IPS-NIHi7 (cell line): ENCODE results near the gene CLASP1.
"Not testable (repeated sequence)": the region's sequence is repeated elsewhere in the genome, so short reads cannot be mapped to it uniquely, and the experiment has no call there.

Source experiments
- DNase-seq: peaks from one replicate; pipeline ENCODE4 v3.0.0; 2012; ENCODE audit warnings: mixed read lengths; ENCODE audit errors: extremely low spot score

Gene CLASP1

DNA sequence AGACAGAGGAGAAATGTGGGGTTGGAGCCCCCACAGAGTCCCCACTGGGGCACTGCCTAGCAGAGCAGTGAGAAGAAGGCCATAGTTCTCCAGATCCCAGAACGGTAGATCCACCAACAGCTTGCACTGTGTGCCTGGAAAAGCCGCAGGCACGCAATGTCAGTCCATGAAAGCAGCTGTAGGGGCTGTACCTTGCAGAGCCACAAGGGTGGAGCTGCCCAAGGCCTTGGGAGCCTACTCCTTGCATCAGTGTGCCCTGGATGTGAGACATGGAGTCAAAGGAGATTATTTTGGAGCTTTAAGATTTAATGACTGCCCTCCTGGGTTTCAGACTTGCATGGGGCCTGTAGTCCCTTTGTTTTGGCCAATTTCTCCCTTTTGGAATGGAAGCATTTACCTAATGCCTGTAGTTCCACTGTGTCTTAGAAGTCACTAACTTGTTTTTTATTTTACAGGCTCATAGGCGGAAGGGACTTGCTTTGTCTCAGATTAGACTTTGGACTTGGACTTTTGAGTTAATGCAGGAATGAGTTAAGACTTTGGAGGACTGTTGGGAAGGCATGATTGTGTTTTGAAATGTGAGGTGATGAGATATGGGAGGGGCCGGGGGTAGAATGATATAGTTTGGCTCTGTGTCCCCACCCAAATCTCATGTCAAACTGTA, 274.7 kb downstream of the CLASP1 start:
- DNase-seq, result not testable (repeated sequence)

DNA sequence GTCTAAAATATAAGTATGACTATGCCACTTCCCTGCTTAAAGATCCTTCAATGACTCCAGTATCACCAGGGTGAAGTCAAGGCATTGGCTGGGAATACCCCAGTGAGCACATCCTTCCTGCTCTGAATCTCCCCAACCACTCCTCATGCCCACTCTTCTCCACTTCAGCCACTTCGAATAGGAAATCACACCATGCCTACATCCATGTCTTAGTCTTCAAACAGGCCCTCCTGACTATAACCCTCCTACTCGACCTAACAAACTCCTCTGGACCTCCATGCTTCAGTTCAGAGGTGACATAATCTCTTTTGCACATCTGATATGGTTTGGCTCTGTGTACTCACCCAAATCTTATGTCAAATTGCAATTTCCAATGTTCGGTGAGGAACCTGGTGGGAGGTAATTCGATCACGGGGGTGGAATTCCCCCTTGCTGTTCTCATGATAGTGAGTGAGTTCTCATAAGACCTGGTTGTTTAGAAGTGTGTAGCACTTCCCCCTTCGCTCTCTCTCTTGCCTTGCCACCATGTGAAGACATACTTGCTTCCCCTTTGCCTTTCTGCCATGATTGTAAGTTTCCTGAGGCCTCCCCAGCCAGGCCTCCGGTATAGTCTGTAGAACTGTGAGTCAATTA, 276.4 kb downstream of the CLASP1 start:
- DNase-seq, result no peak

DNA sequence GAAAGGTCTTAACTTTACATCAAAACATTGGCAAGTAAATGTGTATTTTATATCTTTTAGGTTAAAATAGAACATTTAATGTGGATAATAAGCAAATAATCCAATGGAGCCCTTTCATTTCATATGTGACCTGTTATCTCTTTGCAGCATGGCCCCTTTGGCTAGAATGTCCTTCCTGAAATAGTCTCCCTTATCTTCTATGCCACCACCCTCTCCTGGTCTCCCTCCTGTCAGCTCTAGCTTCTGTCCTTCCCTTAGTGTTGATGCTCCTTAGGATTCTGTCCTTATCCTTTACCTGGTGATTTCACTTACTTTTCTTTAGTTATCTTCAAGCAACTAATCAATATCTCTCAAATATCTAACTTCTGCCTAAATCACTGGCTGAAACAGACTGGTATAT, 277.2 kb downstream of the CLASP1 start:
- no peak for DNase-seq

DNA sequence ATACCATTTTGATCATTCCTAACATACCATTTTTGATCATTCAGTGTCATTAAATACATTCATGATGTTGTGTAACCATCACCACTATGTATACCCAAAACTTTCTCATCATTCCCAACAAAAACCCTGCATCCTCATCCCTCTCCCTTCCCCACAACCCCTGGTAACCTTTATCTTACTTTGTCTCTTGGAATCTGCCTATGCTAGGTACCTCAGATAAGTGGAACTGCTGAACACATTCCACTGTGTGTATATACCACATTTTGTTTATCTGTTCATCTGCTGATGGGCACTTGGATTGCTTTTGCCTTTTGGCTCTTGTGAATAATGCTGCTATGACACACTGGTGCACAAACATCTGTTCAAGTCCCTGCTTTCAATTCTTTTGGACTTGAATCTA, 280.4 kb downstream of the CLASP1 start:
- no peak for DNase-seq

DNA sequence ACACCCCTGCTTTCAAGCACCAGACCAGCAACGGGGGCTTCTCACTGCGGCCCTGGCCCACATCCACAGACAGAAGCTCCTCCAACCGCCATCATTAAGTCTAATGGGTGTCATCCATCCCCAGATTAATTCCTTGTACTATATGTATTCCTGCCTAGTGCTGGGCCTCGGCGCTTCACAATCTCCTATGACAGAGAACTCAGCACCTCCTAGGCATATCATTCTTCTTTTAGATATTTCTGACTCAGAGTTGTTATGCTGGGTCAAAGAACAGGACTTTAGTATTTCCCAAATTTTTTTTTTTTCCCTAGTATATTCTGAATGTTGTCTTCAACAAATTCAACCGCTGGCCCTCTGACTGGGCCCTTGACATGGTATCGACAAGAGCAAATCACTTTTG, 281.1 kb downstream of the CLASP1 start:
- DNase-seq, result no peak

DNA sequence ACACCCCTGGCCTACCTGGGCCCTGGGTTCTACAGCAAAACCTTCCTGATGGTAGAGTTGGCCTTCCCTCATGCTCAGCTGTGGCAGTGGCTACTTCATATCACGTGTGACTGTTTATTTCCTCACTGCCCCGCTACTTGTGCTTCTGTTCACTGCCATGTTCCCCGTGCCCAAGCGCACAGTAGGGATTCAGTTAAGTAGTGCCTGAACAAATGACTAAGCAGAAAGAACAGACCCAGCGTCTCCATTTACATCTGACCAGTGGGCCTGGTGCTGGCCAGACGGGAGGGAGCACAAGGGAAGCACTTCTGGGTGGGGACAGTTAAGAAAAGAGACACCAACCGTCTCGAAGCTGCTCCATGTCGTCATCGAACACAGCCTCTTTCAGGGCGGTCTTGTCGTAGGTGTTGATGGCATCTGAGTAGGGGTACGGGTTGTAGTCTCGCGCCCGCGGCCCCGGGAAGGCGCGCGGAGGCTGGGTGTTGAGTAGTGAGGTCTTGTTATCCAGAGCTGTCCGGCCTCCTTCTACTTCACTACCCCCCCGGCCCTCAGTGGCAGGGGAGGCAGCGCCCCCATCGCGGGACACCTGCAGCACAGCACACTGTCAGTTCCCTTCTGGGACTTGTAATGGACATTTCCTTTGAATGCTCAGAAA, 281.9 kb downstream of the CLASP1 start:
- no peak for DNase-seq

DNA sequence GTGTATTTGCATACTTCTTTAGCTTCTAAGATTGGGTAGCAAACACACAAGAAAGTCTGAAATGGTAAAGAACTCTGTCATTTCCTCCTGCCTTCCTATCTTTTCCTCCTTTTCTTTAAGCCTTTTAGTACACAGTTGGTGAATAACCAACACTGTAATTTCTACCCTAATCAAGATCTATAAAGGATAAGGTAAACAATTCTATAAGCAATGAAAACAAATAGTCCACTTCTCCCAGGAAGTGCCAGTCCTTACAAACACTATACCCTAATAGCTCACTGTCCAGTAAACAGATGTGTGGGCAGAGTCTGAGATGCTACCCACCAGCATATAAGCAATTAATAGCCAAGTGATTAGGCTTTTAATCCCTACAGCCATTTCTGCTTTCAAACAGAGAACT, 283.2 kb downstream of the CLASP1 start:
- no peak for DNase-seq

DNA sequence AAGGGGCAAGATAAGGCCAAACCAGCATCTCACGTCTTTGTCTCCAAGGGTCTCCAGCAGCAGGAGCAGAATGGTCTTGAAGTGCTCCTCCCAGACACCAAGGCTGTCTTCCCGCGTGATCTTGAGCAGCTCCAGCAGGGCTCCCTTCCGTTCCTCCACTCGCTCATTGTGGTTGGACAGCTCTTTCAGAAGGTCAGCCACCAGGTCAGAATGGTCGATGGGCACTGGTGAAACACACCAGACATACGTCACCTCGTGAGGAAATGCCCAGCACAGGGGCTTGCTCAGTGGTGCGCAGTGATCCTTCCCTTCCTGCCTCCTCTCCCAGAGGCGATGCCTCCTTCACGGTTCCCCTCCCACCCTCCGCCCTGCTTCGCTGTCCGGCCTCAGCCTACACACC, 284.2 kb downstream of the CLASP1 start:
- no peak for DNase-seq

DNA sequence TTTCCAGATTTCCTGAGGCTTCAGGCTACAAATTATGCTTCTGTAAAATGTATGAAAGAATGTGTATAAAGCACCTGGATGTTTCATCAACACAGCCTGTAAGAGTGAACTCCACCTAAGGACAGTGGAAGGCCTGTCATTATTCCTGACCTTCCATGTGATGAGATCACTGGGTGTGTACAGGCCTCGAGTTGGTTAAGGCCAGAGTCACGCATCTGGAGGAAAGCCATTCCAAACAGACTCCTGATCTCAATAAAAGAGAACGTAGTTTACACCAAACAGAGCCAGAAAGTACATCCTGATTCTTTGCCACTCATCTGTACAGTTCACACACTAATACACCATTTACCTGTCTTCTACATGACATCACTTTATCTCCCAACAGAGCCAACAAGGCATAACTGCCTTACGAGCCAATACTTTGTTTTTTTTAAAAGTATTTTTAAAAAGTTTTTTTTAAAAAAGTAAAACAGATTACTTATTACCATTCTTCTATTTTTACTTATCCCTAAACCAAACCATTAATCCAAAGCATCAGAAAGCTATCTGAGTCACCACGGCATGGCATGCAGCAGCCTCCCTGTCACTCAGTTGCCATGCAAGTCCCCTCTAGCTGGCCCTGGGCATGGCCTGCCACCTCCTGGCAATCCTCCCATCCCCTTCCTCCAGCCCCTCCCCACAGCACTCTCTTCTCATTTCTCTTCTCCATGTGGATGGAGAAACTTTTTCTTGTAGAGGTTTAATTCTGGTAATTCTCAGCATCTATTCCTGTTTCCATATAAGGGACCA, 285.4 kb downstream of the CLASP1 start:
- DNase-seq, result no peak

DNA sequence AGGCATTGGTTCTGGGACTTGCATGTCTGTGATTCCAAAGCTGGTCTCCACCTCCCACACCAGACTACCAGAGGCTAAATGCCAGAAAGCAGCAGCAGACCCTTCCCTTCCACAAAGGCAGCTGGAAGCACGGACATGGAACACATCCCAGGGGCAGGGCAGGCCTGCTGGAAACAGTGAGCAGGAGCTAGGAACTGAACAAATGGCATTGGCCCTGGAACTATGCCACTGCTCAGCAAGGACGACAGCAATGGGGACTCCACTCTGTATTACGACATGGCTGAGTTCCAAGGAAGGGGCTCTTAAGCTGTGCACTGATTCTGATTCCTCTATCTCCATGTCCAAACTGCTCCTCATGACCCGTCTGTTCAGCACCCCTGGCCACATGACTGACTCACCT, 286.5 kb downstream of the CLASP1 start:
- no peak for DNase-seq

DNA sequence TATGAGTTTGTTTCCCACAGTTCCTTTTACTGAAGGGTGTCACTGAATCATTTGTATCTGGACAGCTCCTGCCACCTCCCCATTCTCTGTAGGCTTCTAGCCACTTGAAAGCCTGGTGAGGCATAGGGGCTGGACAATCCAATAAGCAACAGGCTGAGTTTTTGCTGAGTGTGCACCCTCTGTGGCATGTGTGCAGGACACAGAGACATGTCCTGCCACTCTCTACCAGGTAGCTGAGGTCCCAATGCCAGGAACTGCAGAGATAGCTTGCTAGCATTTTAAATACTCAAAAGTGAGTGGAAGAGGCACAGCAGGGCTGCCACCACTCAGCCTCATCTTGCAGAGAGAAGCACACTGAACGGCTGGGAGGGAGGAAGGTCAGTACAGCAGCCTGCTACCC, 287.0 kb downstream of the CLASP1 start:
- DNase-seq, result no peak

DNA sequence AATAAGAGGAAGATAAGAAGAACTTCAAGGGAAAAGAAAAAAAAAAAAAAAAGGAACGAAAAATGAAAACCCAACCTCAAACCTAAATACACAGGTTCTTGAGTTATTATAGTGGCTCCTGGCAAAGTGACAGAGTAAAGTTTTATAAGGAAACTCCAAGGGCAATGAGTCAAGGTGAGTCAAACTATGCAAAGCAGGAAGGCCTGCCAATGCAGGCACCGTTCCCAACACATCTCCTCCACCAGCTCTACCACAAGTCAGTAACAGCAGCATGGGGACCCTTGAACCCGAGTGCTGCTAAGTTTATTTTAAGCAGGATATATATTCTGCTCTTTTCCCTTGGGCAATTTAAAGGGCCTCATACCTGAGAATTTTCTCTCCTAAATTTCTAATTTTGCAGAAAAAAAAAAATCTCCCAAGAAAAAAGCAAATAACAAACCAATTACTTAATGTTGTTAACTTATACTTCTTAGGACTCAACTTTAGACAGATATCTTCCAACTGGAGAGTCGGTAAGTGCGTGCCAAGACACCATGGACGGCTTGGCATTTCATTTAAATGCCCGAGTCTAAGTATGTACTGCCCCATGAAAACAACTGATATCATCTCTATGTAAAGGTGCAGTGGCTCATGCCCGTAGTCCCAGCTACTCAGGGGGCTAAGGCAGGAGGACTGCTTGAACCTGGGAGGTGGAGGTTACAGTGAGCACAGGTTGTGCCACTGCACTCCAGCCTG, 288.5 kb downstream of the CLASP1 start:
- no peak for DNase-seq

DNA sequence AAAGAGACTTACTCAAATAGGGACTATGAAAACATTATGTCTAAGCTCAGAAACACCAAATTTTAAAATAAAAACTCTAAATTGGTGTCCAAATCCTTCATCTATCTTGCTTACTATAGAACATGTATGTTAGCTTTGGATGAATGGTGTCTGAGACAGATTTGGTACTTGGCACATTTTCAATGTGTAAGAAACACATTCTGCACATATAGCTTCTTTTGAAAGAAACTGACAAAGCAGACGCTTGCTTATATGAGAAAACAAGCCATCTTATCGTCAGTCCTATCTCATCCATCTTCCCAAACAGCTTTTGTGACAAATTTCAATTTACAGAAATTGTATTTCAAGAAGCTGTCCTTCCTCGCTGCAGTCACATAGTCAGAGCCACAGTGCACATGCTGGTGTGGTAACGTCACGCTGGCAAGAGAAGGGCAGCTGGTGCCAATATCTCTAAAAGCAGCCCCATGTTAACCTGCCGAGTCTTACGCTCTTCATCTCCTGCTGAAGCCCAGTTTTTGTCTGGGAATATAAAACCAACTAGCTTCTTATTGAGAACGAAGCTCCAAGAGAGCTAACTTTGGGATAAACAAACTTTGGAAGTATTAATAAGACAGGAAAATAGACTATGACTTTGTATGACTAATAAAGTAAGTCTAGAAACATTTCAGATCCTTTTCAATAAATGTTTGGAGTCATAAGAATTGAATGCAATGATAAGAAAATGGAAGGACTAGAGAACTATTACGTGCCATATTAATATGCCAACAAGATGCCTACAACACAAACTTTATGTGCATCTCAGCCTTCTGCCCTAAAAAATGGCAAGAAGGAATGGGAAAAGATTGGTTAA, 289.3 kb downstream of the CLASP1 start:
- DNase-seq, result no peak

DNA sequence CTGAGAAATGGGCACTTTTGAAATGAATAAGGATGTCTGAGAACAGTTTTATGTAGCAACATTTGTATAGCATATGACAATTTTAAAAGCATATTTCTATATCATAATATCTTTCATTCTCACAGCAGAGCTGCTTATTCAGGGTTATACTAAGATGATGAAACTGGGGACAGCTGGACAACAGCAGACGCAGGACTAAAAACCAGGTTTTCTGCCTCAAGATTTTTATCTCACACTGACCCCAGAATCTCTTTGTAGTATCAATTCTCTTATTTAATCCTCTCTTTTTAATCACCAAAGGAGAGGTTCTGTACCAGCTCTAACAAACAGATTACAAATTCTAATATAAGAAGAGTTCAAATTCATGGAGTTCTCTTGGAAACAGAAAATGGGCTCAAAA, 290.1 kb downstream of the CLASP1 start:
- no peak for DNase-seq

DNA sequence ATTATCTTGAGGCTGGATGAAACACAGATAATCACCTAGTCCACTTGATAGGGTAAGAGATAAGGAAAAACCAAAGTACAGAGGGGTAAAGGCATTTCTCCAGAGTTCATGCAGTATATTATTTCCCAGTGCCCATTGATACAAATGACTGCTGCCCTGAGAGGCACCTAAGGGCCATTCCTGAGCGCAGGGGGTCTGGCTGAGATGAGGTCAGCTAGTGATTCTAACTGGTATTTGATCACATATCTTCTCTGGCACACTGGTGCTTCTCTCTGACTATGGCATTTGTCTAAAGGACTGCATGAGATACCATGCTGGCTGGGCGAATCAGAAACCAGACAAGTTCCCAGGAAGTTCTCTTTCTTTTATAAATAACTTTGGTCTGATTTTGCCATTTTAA, 291.0 kb downstream of the CLASP1 start:
- DNase-seq, result no peak

DNA sequence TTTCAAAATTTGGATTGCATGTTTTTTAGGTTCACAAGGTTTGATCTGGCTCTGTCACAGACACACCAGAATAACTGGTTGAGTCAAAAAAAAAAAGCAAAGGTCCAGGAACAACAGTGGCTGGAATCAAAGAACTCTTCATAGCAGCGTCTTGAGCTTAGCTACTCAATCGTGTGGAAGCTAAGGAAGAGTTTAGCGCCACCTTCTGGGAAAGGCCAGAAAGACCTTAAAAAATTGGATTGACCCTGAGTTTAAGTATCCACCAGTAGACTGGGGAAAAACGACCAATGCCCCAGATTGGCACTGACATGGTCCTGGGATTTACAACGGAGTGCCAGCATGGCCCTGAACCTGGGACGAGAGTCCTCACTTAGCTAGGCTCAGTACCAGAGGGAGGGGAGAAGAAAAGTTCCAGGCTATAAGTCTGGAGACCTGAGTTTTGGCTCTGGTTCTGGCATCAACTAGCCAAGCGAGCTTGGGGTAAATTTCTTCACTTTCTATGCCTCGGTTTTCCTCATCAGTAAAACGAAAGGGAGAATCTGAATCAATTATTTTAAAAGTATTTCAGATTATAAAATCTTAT, 293.1 kb downstream of the CLASP1 start:
- DNase-seq, result peak; percentile 81

DNA sequence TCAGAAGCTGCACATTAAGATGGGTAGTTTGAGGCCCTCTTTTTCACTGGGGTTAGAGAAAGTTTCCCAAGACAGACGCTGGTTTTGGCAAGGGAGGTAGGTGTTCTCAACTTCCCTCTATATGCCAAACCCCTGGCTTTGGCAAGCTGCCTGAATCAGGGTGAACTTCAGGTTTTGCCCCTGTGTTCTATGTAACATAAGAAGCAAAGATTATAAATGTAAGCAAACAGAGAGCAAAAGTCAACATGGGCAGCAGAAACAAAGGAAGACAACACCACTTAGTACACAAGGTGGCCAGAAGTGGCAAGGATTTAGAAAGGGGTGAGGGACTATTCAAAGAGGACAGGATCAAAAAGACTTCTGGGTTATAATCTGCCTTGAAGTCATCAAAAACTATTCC, 293.8 kb downstream of the CLASP1 start:
- DNase-seq, result no peak

DNA sequence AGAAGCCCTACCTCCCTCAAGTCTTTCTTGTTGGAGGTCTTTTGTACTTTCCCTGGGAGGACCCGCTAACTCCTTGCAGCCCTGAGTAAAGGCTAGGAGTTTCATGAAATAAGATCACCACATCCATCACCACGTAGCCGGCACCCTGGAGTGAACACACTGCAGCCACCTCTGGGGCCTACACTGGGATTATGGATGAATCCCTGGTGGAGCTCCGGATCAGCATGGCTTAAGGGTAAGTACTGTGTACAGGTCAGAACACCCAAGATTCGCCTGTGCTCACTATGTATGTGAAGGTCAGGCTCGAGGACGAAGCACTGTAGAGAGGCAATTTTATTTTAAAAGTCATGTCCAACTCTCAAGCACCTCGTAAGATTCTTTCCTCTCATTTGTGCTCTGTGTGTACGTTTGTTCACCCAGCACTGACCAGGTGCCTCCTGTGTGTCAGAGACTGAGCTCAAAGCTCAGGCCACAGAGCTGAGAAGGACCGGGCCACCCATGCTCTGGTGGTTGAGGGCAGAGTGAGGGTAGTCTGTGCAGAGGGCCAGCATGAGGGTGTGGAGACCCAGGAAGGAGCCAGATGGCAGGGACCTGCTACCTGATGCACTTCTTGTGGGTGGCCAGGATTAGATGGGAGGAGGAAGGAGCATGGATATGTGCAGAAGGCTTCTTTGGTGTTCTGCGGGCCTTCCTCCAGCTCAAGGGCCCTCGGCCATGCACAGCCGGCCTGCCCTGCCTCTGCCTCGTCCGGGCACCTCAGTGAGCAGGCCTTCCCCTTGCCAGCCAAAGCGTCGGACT, 297.5 kb downstream of the CLASP1 start:
- DNase-seq, result no peak

DNA sequence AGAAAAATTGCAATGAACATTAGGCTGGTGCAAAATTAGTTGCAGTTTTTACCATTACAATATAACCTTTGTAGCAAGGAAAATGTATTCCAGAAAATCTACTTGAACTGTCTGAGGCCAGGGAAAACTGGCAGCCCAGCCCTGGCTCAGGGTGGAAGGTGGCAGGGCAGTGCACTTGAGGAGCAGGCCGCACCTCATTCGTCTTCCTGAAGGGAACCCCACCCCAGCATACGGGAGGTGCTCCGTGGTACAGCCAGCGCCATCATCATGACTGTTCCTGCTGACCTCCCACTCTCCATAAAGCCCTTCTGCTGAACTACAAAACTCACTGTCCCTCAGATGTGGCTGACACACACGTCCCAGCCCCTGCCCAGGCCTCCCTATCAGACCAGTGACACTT, 298.4 kb downstream of the CLASP1 start:
- no peak for DNase-seq

DNA sequence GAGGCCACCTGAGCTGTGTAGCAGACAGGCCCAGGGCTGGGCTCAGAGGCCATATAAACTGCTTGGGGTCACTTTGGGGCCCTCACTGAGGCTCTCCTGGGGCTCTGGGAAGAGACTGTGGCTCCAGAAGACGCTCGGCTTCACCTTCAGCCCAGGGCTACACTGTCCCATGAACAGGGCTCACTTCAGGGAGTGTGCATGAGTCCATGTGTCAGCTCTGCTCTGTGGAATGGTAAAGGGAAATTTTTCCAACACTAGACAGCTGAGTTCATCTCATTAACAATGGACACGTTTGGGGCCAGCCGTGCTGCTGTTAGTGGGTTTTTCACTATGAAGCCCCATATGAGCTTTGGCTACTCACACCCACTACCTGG, 298.9 kb downstream of the CLASP1 start:
- no peak for DNase-seq
